IMR-90 (cell line): ENCODE measurements around the gene C9orf43. TPM values are rescaled to one million over a fixed set of nuclear protein-coding genes. Genes with fewer than 3 reads are reported as not detected.

Source experiments
- ATAC-seq: fragments of 200-7000 bp; cut with Tn5 transposase; 2 replicates; pipeline ENCODE4 v1.9.1; 2020; ENCODE audit warnings: low read depth, mild to moderate bottlenecking, moderate library complexity
- BruUV-seq: library from RNA; stranded (reverse); fragments of 400-500 nt; replicated peaks from 2 replicates; lab custom pipeline; 2021; lab: Mats Ljungman, UMichigan
- CTCF ChIA-PET: fragments of 300-600 bp; formaldehyde crosslinking; extraction: SDS; loops from one replicate; lab custom pipeline; 2021; ENCODE audit warnings: antibody characterized with exemption; lab: Yijun Ruan, JAX
- POLR2A ChIA-PET: fragments of 300-600 bp; sonication (Branson Sonifier 250); formaldehyde crosslinking; loops from one replicate; lab custom pipeline; 2022; ENCODE audit warnings: antibody characterized with exemption; ENCODE audit not compliant: unreplicated experiment; lab: Charles Lee
- DNase-seq: peaks from one replicate; pipeline ENCODE4 v3.0.0; 2013
- H2AFZ ChIP-seq: replicated peaks from 2 replicates; pipeline ENCODE3; 2013; ENCODE audit warnings: low read length, mild to moderate bottlenecking; ENCODE audit not compliant: poor library complexity
- H2AK5ac ChIP-seq: 2 replicates; pipeline ENCODE4 v1.6.1; 2013; ENCODE audit warnings: low read depth, low read length, inconsistent platforms
- H2AK9ac ChIP-seq: replicated peaks from 2 replicates; pipeline ENCODE3; 2013; ENCODE audit warnings: mild to moderate bottlenecking, low read depth, low read length, moderate library complexity; ENCODE audit not compliant: poor library complexity
- H2BK120ac ChIP-seq: 2 replicates; pipeline ENCODE4 v1.6.1; 2013; ENCODE audit warnings: low read depth, low read length, inconsistent platforms
- H2BK15ac ChIP-seq: 3 replicates; pipeline ENCODE4 v1.6.1; 2013; ENCODE audit warnings: low read depth, low read length, inconsistent platforms
- H2BK20ac ChIP-seq: 2 replicates; pipeline ENCODE4 v1.6.1; 2013; ENCODE audit warnings: low read depth, mild to moderate bottlenecking, inconsistent platforms, low read length, moderate library complexity
- H2BK5ac ChIP-seq: 2 replicates; pipeline ENCODE4 v1.6.1; 2013; ENCODE audit warnings: mild to moderate bottlenecking, low read depth, low read length, inconsistent platforms; ENCODE audit not compliant: poor library complexity, severe bottlenecking
- H3K14ac ChIP-seq: replicated peaks from 2 replicates; pipeline ENCODE4 v1.6.1; 2013; ENCODE audit warnings: low read depth, low read length, inconsistent platforms
- H3K18ac ChIP-seq: 2 replicates; pipeline ENCODE4 v1.6.1; 2013; ENCODE audit warnings: low read depth, low read length, control low read depth
- H3K23ac ChIP-seq: 2 replicates; pipeline ENCODE4 v1.6.1; 2013; ENCODE audit warnings: low read depth, low read length, inconsistent platforms
- H3K27ac ChIP-seq: 2 replicates; pipeline ENCODE4 v1.5.1; 2013; ENCODE audit warnings: mild to moderate bottlenecking, control low read depth, low read length; ENCODE audit not compliant: insufficient read depth
- H3K27me3 ChIP-seq: 2 replicates; pipeline ENCODE4 v1.6.1; 2013; ENCODE audit warnings: low read length; ENCODE audit not compliant: control insufficient read depth, insufficient read depth
- H3K36me3 ChIP-seq: 2 replicates; pipeline ENCODE4 v1.6.1; 2013; ENCODE audit warnings: low read length, mixed read lengths; ENCODE audit not compliant: control insufficient read depth, insufficient read depth
- H3K4ac ChIP-seq: 2 replicates; pipeline ENCODE4 v1.6.1; 2013; ENCODE audit warnings: low read depth, low read length, inconsistent platforms
- H3K4me1 ChIP-seq: 2 replicates; pipeline ENCODE4 v1.6.1; 2013; ENCODE audit warnings: low read length, mixed read lengths; ENCODE audit not compliant: control insufficient read depth, insufficient read depth
- H3K4me2 ChIP-seq: 2 replicates; pipeline ENCODE4 v1.6.1; 2013; ENCODE audit warnings: low read depth, mild to moderate bottlenecking, control low read depth, low read length, moderate library complexity
- H3K4me3 ChIP-seq: 2 replicates; pipeline ENCODE4 v1.5.1; 2013; ENCODE audit warnings: low read depth, mild to moderate bottlenecking, control low read depth, low read length, moderate library complexity; ENCODE audit not compliant: insufficient read depth
- H3K56ac ChIP-seq: 2 replicates; pipeline ENCODE4 v1.6.1; 2013; ENCODE audit warnings: low read length, inconsistent platforms; ENCODE audit not compliant: insufficient read depth; ENCODE audit errors: extremely low read depth
- H3K79me1 ChIP-seq, 2 experiments: 2 replicates each; pipeline ENCODE4 v1.6.1; 2013; ENCODE audit warnings: low read length in 2 of 2, inconsistent platforms in 1 of 2, low read depth in 1 of 2
- H3K9ac ChIP-seq: 2 replicates; pipeline ENCODE4 v1.6.1; 2013; ENCODE audit warnings: low read depth, low read length, control low read depth
- H3K9me1 ChIP-seq: 2 replicates; pipeline ENCODE4 v1.6.1; 2013; ENCODE audit warnings: low read length, inconsistent platforms; ENCODE audit not compliant: insufficient read depth
- H3K9me3 ChIP-seq: 2 replicates; pipeline ENCODE4 v1.6.1; 2013; ENCODE audit warnings: low read length; ENCODE audit not compliant: control insufficient read depth, insufficient read depth
- H4K20me1 ChIP-seq: 2 replicates; pipeline ENCODE4 v1.6.1; 2013; ENCODE audit warnings: low read length, inconsistent platforms; ENCODE audit not compliant: insufficient read depth
- H4K5ac ChIP-seq: 2 replicates; pipeline ENCODE4 v1.6.1; 2013; ENCODE audit warnings: mild to moderate bottlenecking, low read depth, low read length, control low read depth
- H4K8ac ChIP-seq, 2 experiments: 2 replicates each; pipeline ENCODE4 v1.6.1; 2013; ENCODE audit warnings: low read depth in 2 of 2, low read length in 2 of 2, control low read depth in 1 of 2, inconsistent platforms in 1 of 2
- H4K91ac ChIP-seq: 2 replicates; pipeline ENCODE4 v1.6.1; 2013; ENCODE audit warnings: low read depth, low read length, inconsistent platforms; ENCODE audit not compliant: insufficient read depth
- BHLHE40 ChIP-seq: fragments of 150-350 bp; IDR thresholded peaks from 2 replicates; pipeline ENCODE4 v1.6.1; 2016; ENCODE audit warnings: mild to moderate bottlenecking, low read depth, low read length
- CEBPB ChIP-seq: IDR thresholded peaks from 2 replicates; pipeline ENCODE4 v1.6.1; 2012; ENCODE audit warnings: low read depth, low read length, improper control_type of control experiment
- CHD1 ChIP-seq: IDR thresholded peaks from 2 replicates; pipeline ENCODE4 v1.6.1; 2012; ENCODE audit warnings: low read depth, low read length, improper control_type of control experiment
- ELK1 ChIP-seq: fragments of 150-350 bp; IDR thresholded peaks from 2 replicates; pipeline ENCODE4 v1.6.1; 2016; ENCODE audit warnings: low read depth, mild to moderate bottlenecking, low read length, moderate library complexity, borderline replicate concordance
- FOS ChIP-seq: fragments of 150-350 bp; IDR thresholded peaks from 2 replicates; pipeline ENCODE4 v1.6.1; 2016; ENCODE audit warnings: low read depth, low read length
- MAFK ChIP-seq: IDR thresholded peaks from 2 replicates; pipeline ENCODE4 v1.6.1; 2012; ENCODE audit warnings: low read depth, low read length, improper control_type of control experiment
- MAZ ChIP-seq: IDR thresholded peaks from 2 replicates; pipeline ENCODE4 v1.6.1; 2012; ENCODE audit warnings: low read depth, mild to moderate bottlenecking, low read length, improper control_type of control experiment, moderate library complexity, borderline replicate concordance
- MXI1 ChIP-seq: IDR thresholded peaks from 2 replicates; pipeline ENCODE4 v1.6.1; 2012; ENCODE audit warnings: low read depth, mild to moderate bottlenecking, low read length, moderate library complexity, borderline replicate concordance
- NFE2L2 ChIP-seq: fragments of 150-350 bp; IDR thresholded peaks from 2 replicates; pipeline ENCODE4 v1.6.1; 2016; ENCODE audit warnings: low read depth, mild to moderate bottlenecking, low read length
- POLR2A ChIP-seq: IDR thresholded peaks from 2 replicates; pipeline ENCODE4 v1.6.1; 2012; ENCODE audit warnings: mild to moderate bottlenecking, low read depth, low read length
- RAD21 ChIP-seq: IDR thresholded peaks from 2 replicates; pipeline ENCODE4 v1.6.1; 2012; ENCODE audit warnings: low read length, improper control_type of control experiment
- RCOR1 ChIP-seq: IDR thresholded peaks from 2 replicates; pipeline ENCODE4 v1.6.1; 2012; ENCODE audit warnings: mild to moderate bottlenecking, low read length, improper control_type of control experiment; ENCODE audit not compliant: insufficient replicate concordance
- RFX5 ChIP-seq: IDR thresholded peaks from 2 replicates; pipeline ENCODE4 v1.8.0; 2012; ENCODE audit warnings: low read depth, mild to moderate bottlenecking, low read length, moderate library complexity
- SMC3 ChIP-seq: fragments of 150-350 bp; IDR thresholded peaks from 2 replicates; pipeline ENCODE4 v1.6.1; 2016; ENCODE audit warnings: low read depth, mild to moderate bottlenecking, antibody characterized with exemption, low read length, moderate library complexity
- WGBS, 2 experiments: methylation state at CpG; one replicate each; pipeline versions ENCODE4 v1.1.5 to v1.1.7; 2013; ENCODE audit warnings: missing lambda C conversion rate in 2 of 2; ENCODE audit not compliant: insufficient read length in 1 of 2; ENCODE audit errors: extremely low coverage in 2 of 2; 5-methylcytosine and 5-hydroxymethylcytosine counted together
- dilution Hi-C: fragments of 300-500 bp; cut with HindIII; formaldehyde crosslinking; loops from one replicate; pipeline ENCODE4 v1.14.3; 2018; ENCODE audit warnings: low sequenced_read_pairs; ENCODE audit not compliant: unreplicated experiment
- in situ Hi-C: fragments of 300-500 bp; cut with MboI; formaldehyde crosslinking; loops from 3 replicates; pipeline ENCODE4 v1.14.3; 2019; ENCODE audit warnings: low sequenced_read_pairs, inconsistent platforms, mixed read lengths
- intact Hi-C: fragments of 100-400 bp; cut with micrococcal nuclease; formaldehyde crosslinking; loops from 2 replicates; pipeline ENCODE4 v1.10.0; 2022
- polyA plus RNA-seq, 3 experiments: library from polyadenylated mRNA; depleted of rRNA; stranded (reverse); fragments of >200 nt; gene quantifications; 2 replicates each; pipeline ENCODE4 v1.2.3, GENCODE V29; 2012; ENCODE audit warnings: low replicate concordance in 1 of 3
- total RNA-seq: library from RNA; depleted of rRNA; stranded (reverse); fragments of >200 nt; gene quantifications from 2 replicates; pipeline ENCODE4 v1.2.3, GENCODE V29; 2012
- TF ChIP-seq, protein P1 (sequence below): conservative IDR thresholded peaks from 2 replicates; pipeline ENCODE4 v1.5.1; 2012; ENCODE audit warnings: mild to moderate bottlenecking, low read depth, low read length, improper control_type of control experiment

Gene C9orf43
- total and polyA plus RNA-seq, 2 of the 4 experiments (the other 2 are of a cell fraction) = 0.36 to 0.46 TPM

DNA sequence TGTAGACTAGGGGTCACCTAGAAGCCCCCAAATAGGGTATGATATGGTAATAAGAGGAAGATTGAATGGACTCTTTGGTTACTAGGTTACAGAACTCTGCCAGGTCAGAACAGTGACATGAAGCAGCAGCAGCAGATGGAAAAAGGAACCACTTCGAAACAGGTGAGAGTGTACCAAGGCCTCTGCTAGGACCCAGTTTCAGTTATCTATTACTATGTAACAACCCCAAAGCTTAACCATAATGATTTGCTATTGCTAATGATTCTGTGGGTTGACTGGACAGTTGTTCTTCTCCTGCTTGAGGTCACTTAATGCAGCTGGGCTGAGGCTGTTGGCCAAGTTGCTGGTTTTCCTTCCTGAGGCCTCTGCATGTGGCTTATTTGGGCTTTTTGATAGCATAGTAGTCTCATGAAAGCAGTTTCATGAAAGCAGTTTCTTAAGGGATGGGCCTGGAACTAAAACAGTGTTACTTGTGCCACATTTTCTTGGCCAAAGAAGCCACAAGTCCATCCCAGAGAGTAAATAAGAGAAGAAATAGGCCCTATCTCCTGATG lies 17.6 kb downstream of the C9orf43 start:
- CTCF ChIA-PET = no interaction called here
- H3K9ac ChIP-seq = no peak overlapping the region
- no peak overlapping the region for H3K18ac ChIP-seq
- no peak overlapping the region for H3K56ac ChIP-seq
- H3K79me1 ChIP-seq = no peaks in the 10 kb centered on the region
- H2BK120ac ChIP-seq = no peak overlapping the region
- no peaks in the 10 kb centered on the region for H3K9me3 ChIP-seq
- no peaks in the 10 kb centered on the region for H3K36me3 ChIP-seq
- H3K27ac ChIP-seq = no peak overlapping the region
- no peak overlapping the region for H2AK5ac ChIP-seq
- no peak overlapping the region for H4K5ac ChIP-seq
- BruUV-seq = no TSS peak
- no peak overlapping the region for H2BK20ac ChIP-seq
- H4K20me1 ChIP-seq = no peaks in the 10 kb centered on the region
- no peaks in the 10 kb centered on the region for H3K9me1 ChIP-seq
- H2BK5ac ChIP-seq = no peak overlapping the region
- WGBS, 2 experiments = no CpG with 5 or more reads among the region's 1 CpG
- POLR2A ChIA-PET = no interaction called here
- H4K91ac ChIP-seq = no peak overlapping the region
- H4K8ac ChIP-seq = no peak overlapping the region
- H3K4me1 ChIP-seq = no peaks in the 10 kb centered on the region
- no peak for DNase-seq
- no peak overlapping the region for H3K4ac ChIP-seq
- H3K4me3 ChIP-seq = no peak overlapping the region
- intact Hi-C loops (no loop called here), dilution Hi-C loops (no loop called here), in situ Hi-C loops (loop anchor here (10.0 kb wide), 1 partner anchor 237 kb away; no protein-coding TSS in a partner anchor)
- TF ChIP-seq, protein P1, sequence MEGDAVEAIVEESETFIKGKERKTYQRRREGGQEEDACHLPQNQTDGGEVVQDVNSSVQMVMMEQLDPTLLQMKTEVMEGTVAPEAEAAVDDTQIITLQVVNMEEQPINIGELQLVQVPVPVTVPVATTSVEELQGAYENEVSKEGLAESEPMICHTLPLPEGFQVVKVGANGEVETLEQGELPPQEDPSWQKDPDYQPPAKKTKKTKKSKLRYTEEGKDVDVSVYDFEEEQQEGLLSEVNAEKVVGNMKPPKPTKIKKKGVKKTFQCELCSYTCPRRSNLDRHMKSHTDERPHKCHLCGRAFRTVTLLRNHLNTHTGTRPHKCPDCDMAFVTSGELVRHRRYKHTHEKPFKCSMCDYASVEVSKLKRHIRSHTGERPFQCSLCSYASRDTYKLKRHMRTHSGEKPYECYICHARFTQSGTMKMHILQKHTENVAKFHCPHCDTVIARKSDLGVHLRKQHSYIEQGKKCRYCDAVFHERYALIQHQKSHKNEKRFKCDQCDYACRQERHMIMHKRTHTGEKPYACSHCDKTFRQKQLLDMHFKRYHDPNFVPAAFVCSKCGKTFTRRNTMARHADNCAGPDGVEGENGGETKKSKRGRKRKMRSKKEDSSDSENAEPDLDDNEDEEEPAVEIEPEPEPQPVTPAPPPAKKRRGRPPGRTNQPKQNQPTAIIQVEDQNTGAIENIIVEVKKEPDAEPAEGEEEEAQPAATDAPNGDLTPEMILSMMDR = no peak
- TF ChIP-seq FOS (no peak), CEBPB (no peak), MAFK (no peak), RFX5 (no peak), RAD21 (no peak), POLR2A (no peak), RCOR1 (no peak), MAZ (no peak), ELK1 (no peak), BHLHE40 (no peak), CHD1 (no peak), SMC3 (no peak), NFE2L2 (no peak), MXI1 (no peak)
- H2AK9ac ChIP-seq = no peak overlapping the region
- H3K4me2 ChIP-seq = no peak overlapping the region
- H3K23ac ChIP-seq = no peak overlapping the region
- H2AFZ ChIP-seq = no peak overlapping the region
- ATAC-seq = no peak
- H2BK15ac ChIP-seq = no peak overlapping the region
- no peak overlapping the region for H3K14ac ChIP-seq
- peaks cover 51% of the 10 kb centered on the region for H3K27me3 ChIP-seq
